ENCODE results near the gene PTPRM. TPM values are rescaled to one million over a fixed set of nuclear protein-coding genes. Genes with fewer than 3 reads are reported as not detected.

PTPRM gene
- total RNA-seq, 1 experiment from 2014 or later: 1.6 TPM

GRCh38 chr18:8034674-8035073 lies 467.6 kb downstream of the PTPRM start:
- intact Hi-C loops (cut with micrococcal nuclease; ENCODE audit: unreplicated experiment): no loop called here
- CTCF ChIA-PET: no interaction called here

GRCh38 chr18:8036551-8036950 lies 469.4 kb downstream of the PTPRM start:
- intact Hi-C loops (cut with micrococcal nuclease; ENCODE audit: unreplicated experiment): no loop called here
- no peaks in the 10 kb centered on the region for H3K36me3 ChIP-seq (ENCODE audit: control insufficient read depth, insufficient read depth, low read length)
- H3K27me3 ChIP-seq (ENCODE audit: control insufficient read depth, insufficient read depth, low read length): no peaks in the 10 kb centered on the region
- BruUV-seq (replicated peaks): no TSS peak
- no peaks in the 10 kb centered on the region for H3K9me3 ChIP-seq (ENCODE audit: control insufficient read depth, insufficient read depth, low read depth, low read length)
- TF ChIP-seq REST (IDR thresholded peaks at IDR 0.05; ENCODE audit: insufficient read depth in 1 of 2, low read depth in 2 of 2, low read length in 1 of 2): no peak
- TF ChIP-seq SIN3A (IDR thresholded peaks at IDR 0.05; ENCODE audit: borderline replicate concordance, insufficient read depth, low read depth, low read length): no peak
- TF ChIP-seq TCF7L2 (IDR thresholded peaks at IDR 0.05; ENCODE audit: low read depth, low read length): no peak
- no peak for TF ChIP-seq POLR2AphosphoS5 (IDR thresholded peaks at IDR 0.05; ENCODE audit: low read depth, low read length)
- in situ Hi-C loops (cut with HindIII; ENCODE audit: low pct_unique_long_range_greater_than_20kb, low sequenced_read_pairs): no loop called here
- H3K27ac ChIP-seq (ENCODE audit: low read length): no peak overlapping the region
- ChIA-PET POLR2A (no interaction called here), CTCF (no interaction called here)
- H3K4me3 ChIP-seq (ENCODE audit: low read depth in 2 of 2, low read length in 2 of 2): no peak overlapping the region
- ATAC-seq: no peak
- no peaks in the 10 kb centered on the region for H3K4me1 ChIP-seq (ENCODE audit: control insufficient read depth, insufficient read depth, low read length)
- DNase-seq (ENCODE audit: low read depth, low spot score): no peak

More at GRCh38 chr18:8034674-8035073, 467.6 kb downstream of the PTPRM start:
- no TSS peak for BruUV-seq (replicated peaks)
- H3K4me1 ChIP-seq (ENCODE audit: control insufficient read depth, insufficient read depth, low read length): no peaks in the 10 kb centered on the region
- no peak overlapping the region for H3K27ac ChIP-seq (ENCODE audit: low read length)
- no peak for DNase-seq (ENCODE audit: low read depth, low spot score)
- H3K36me3 ChIP-seq (ENCODE audit: control insufficient read depth, insufficient read depth, low read length): no peaks in the 10 kb centered on the region
- TF ChIP-seq TCF7L2 (IDR thresholded peaks at IDR 0.05; ENCODE audit: low read depth, low read length): no peak
- no peak for TF ChIP-seq REST (IDR thresholded peaks at IDR 0.05; ENCODE audit: insufficient read depth in 1 of 2, low read depth in 2 of 2, low read length in 1 of 2)
- TF ChIP-seq POLR2AphosphoS5 (IDR thresholded peaks at IDR 0.05; ENCODE audit: low read depth, low read length): no peak
- no peak for TF ChIP-seq SIN3A (IDR thresholded peaks at IDR 0.05; ENCODE audit: borderline replicate concordance, insufficient read depth, low read depth, low read length)
- TF ChIP-seq CTCF (IDR thresholded peaks at IDR 0.05): no peak
- no peak for ATAC-seq
- POLR2A ChIA-PET: no interaction called here
- no peak overlapping the region for H3K4me3 ChIP-seq (ENCODE audit: low read depth in 2 of 2, low read length in 2 of 2)
- H3K27me3 ChIP-seq (ENCODE audit: control insufficient read depth, insufficient read depth, low read length): no peaks in the 10 kb centered on the region
- in situ Hi-C loops (cut with HindIII; ENCODE audit: low pct_unique_long_range_greater_than_20kb, low sequenced_read_pairs): no loop called here
- H3K9me3 ChIP-seq (ENCODE audit: control insufficient read depth, insufficient read depth, low read depth, low read length): no peaks in the 10 kb centered on the region

Data from Panc1 (cell line).